NCI-H2227 (cell line): ENCODE data around the gene CMIP.

ENCODE experiments used
- DNase-seq: peaks from one replicate; lab custom pipeline; 2025; ENCODE audit not compliant: unreplicated experiment; lab: John Stamatoyannopoulos, UW

Gene CMIP

DNA sequence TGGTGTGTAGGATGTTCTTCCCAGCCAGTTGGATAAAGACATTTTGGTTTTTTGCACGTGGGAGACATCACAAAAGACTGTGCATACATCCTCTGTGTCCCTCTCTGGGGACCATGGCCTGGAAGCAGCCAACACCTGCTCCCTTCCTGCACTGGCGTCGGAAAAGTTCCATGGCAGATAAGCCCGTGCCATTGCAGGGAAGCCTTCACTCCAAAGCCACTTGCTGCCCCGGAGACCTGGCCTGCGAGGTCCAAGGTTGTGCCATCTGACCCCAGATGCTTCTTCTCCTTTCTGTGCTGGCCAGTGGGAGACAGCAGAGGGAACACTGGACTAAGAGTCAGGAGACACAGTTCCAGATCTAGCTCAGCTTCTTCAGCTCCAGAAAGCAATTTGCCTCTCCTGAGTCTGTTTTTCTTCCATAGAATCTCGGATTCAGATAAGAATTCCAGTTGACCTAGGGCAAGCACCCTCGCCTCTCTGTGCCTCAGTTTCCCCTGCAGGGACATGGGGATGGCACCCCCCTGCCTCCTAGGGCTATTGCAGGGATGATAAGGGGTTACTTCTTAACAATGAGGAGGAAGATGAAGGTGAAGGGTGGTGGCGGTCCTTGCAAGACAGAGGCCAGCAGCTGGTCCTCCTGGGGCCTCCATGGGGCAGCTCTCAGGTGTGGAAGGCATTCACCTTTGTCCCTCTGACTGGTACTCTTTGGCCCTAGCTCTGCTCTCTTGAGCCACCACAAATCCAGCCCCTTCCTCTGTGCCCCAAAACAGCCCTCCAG lies 134.2 kb downstream of the CMIP start:
- DNase-seq, result no peak

DNA sequence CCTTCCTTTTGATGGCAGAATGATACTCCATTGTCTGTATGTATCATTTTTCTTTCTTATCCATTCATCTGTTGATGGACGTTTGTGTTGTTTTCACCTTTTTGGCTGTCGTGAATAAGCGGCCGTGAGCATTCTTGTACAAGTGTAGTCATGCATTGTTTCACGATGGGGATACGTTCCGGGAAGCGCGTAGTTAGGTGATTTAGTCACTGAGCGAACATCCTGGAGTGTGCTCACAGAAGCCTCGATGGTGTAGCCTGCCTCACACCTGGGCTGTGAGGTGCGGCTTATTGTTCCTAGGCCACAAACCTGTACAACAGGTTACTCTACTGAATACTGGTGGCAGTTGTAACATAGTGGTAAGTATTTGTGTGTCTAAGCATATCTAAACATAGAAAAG lies 136.5 kb downstream of the CMIP start:
- no peak for DNase-seq

DNA sequence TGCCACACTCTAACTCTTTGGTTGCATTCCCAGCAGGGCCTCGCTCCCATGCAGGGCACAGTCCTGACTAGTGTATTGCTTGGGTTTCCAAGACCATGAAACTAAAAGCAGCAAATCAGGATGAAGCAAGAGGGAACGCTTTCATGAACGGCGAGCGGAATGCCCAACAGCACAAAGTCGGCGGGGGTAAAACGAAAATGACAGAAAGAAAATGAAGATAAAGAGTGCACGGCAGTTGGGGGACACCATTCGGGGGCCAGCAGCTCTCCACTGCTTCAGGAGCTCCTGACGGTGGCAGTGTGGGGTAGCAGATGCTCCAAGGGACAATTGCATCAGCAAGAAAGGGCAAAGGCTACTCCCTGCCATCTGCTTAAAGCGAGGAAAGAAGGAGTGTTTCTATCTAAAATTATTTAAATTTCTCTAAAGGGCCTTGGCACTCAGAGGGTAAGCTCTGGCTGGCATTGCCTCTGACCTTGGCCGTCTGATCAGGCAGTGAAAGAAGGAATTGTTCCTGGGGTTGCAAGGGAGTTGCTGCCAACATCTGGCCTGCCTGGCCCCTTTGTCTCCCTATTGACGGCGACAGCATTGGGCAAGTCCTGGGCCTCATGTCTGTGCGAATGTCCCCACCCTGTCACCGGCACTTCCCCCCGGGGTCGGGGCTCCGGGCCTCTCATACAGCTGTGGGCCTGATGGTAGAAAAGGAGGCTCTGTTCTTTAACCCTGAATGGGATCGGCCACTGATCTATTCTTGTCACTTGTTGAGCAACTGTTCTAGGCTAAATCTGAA lies 138.2 kb downstream of the CMIP start:
- no peak for DNase-seq

DNA sequence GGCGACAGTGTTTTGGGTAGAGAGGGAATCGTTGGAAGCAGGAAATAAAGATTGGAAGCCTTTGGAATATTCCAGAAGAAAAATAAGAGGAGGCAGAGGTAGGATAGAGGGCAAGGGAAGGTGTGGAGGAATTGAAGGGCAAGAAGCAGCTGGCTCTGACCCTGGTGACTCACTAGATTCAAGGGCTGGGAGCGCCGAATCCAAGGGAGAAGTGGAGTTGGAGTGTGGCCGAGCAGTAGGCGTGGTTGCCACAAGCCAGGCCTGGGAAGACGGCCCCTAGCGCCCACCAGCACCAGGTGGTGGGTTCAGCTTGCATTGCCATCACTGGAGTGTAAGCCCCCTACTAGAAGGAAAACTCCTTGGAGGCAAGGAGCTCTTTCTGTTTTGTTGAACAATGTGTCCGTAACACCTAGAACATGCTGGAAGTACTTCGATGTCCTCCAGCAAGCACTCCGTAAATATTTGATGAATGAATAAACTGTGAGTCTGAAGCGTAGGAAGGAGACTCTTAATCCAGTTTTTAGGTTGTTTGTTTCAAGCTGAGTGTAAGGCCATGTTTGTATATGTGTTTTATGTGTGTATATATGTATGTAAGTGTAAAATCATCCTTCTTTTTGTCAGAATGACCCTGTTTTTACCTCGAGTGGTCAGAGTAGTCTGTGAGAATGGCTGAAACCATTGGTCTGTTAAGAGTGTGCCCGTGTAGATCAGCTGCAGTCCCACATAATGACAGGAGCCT lies 139.5 kb downstream of the CMIP start:
- DNase-seq, result no peak

DNA sequence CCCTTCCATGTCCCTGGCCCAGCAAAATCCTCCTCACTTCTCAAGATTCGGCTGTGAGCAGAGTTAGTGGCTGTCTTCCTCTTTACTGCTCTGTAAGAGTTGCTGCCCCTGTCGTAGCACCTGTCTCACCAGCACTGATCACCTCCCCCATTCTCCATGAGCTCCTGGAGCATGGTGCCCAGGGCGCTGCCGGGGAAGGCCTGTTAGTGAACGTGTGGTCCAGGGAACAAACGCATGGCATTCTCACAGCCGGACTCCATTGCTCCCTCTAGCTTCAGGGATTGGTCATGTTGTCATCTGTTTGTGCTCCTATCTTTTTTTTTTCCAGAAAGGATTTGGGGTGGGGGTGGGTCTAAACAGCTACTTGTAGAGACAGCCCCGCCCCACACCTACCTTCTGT lies 141.2 kb downstream of the CMIP start:
- DNase-seq, result no peak

DNA sequence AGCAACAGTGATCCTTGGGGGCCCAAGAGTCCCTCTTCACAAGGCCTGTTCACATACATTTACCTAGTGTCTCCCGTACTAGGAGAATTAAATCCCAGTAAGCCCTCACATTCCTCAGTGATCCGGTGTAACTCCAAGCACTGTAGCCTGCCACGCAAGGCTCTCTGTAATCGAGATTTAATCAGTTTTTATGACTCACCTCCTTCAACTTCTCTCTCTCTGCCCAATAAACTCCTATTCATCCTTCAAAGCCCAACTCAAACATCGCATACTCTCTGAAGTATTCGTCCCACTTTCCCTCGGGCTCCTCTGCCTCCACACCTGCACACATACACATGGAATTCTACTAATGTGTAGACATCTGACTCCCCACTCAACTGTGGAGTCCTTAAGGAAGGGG lies 141.8 kb downstream of the CMIP start:
- DNase-seq, result no peak

DNA sequence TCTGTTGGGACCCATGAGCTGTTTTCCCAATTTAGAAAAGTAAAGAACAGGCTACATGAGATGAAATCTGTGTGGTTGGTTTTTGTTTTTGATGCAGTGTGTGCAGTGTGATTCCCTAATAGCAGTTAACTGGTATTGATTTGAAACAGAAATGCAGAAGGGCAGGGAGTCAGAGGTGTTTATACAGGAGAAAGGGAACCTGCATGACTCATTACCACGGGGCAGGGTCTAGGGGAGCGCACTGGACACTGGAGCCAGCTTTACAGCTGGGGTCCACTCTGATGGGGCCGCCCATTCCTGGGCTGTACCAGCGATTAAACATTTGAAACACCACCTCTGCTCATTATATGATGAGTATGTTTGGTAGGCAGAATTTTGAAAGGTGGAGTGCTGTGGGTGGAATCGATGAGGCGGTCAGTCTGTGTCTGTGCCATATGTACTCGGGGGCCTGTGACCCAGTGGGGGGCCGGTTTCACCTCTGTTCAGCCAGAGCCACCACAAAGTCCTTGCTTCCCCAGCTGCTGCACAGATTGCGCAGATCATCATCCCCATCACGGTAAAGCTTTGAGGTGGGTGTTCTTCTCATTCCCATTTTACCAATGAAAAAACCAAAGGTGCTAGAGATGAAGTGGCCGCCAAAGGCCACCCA lies 142.5 kb downstream of the CMIP start:
- no peak for DNase-seq

DNA sequence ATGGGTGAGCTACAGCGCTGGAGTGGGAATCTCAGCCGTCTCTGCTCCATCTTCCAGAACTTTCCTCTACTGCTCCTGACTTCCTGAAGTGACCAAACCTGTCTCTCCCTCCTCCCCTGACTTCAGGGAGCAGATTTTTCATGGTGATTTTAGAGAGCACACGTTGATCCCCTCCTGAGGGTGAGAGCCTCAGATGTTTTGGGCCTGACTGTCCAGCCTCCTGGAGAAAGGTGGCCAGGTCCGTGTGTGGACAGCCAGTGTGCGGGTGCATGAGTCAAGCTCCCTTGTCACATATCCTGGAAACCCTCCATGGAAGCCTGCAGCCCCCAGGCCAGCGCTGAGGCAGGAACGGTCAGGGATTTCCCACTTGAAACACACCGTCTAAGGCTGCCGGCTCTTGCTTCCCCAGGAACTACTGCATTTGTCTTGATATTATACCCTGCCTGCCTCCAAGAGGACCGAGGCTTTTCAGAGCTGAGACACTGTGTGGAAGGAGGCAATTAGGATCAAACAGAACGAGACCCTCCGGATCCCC lies 143.1 kb downstream of the CMIP start:
- no peak for DNase-seq

DNA sequence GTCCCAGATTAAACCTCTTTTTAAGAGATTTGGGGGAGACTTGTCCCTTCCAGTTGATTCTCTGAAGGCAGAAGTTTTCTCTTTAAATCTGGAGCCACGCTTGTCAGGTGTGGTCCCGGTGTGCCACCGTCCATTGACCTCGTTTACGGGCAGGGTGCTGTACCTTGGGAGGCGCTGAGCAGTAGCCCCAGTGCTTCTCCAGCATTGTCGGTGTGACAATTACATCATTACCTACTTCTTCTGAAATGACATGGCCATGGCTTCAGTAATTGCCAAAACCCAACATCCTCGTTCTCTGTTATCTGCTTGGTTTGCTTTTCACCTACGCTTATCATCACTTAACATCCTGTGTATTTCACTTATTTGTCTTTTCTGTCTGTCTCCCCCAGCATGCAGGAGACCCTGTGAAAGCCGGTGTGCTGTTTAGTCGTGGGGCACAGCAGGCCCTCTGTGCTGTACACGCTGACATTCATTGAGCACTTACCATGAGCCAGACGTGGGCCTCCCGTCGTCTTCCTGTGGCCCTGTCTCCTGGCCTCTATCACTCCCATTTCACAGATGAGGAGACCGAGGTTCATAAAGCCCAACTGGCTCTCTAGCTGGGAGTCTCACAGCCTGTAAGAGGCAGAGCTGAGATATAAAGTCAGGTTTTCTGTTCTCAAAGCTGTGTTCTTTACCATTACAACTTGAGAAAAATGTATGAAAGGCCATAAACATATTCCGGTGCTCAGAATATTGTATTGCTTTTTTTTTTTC lies 143.9 kb downstream of the CMIP start:
- no peak for DNase-seq

DNA sequence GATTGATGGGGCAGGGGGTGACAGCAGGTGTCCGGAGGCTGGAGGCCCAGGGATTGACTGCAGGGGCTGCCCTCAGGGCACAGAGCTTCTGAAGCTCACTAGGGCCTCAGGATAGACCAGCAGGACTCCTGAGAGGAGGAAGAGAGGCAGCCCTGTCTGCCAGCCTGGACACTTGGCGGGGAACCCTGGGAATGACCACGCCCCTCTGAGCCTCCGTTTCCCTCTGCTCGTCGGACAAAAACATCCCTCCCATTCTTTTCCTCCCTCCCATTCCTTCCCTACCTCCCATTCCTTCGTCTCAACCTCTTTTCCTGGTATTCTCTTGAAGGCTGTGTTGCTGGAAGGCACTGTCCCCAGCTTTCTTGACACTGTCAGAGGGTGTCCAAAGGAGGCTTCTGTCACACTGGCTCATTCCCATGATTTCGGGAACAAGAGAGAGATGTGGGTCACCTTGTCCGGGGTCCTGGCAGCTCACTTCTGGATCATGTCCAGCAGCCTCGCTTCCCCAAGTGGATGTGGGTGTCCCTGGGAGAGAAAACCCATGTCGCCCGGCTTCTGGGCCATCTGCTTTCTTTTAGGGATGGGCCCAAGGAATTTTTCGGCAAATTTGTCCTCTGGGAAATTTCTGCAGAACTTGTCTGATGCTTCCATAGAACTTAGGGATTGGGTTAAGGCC lies 145.5 kb downstream of the CMIP start:
- no peak for DNase-seq

DNA sequence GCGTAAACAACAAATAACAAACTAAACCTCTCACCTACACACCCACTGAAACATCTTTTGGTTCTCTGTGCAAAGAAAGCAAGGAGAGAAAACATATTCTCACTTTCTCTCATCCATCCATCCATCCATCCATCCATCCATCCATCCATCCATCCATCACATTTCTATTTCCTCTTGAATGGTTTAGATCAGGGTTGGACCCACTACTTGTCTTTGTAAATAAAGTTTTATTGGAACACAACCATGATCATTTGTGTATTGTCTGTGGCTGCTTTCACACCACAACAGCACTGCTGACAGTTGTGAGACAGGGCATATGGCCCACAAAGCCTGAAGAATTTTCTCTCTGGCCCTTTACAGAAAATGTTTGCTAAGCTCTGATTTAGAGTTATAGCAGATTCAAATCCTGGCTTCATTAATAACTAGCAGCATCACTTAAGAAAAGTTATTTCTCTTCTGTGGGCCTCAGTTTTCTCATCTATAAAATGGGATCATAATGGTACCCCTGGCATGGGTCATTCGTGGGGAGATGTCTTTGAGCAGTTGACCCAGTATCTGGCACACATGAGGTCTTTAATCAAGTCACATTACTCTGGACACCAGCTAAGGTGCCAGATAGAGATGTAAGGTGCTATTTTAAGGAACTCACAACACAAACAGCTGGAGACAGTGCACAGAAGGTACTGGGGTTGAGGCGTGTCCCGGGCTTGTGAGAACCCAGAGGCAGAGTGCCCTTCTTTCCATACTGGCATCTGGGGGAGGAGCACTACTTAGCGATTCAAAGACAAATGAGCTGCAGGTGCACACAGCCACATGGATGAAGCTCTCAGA lies 146.3 kb downstream of the CMIP start:
- no peak for DNase-seq

DNA sequence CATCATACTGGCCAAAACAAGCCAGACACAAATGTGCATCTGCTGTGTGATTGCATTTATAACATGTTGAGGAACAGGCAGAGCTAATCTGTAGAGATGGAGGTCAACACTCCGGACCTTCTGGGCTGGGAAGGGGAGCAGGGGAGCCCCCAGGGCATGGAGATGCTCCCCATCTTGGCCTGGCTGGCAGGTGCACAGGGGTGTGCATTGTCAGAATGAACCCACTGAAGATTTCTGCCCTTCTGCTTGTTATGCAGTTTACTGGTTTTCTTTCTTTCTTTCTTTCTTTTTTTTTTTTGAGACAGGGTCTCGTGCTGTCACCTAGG lies 146.9 kb downstream of the CMIP start:
- DNase-seq, result no peak

DNA sequence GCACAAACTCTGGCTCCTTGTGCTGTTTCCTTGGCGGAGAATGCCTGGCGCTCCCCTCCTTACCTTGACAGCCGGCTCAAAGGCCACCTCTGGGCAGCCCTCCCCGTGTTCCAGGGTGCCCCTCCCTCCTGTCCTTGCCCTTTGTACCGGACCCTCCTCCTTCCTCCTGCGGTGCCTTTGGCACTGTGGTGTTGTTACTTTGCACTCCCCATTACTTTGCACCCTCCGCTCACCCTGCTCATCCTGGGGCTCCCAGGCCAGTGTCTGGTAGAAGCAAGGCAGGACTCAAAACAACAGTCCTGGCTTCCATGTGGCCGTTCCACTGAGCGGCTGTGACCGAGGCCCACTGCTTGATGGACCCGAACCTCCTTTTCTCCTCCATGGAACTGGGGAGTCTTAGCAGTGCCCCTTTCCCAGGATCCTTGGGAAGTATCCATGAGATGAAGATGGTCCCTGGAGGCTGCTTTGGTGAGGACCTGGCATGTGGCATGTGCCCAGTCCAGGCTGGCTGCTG lies 147.8 kb downstream of the CMIP start:
- DNase-seq, result no peak

DNA sequence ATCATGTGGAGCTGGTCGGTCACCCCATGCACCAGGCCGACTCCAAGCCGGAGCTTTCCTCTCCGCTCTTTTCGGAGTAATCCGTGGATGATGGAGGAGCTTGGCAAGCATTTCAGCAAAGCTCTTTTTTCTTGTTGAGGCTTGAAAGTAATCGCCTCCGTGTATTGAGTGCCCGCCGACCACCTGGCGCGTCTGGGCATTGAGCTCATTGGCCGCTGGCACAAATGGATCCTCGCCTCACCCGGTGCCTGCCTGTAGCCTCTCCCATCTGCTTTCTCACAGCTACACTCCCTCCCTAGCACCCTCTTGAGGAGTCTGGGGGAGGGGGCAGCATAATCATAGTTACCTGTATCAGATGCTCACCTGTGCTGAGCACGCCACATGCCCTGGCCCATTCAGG lies 148.9 kb downstream of the CMIP start:
- no peak for DNase-seq

DNA sequence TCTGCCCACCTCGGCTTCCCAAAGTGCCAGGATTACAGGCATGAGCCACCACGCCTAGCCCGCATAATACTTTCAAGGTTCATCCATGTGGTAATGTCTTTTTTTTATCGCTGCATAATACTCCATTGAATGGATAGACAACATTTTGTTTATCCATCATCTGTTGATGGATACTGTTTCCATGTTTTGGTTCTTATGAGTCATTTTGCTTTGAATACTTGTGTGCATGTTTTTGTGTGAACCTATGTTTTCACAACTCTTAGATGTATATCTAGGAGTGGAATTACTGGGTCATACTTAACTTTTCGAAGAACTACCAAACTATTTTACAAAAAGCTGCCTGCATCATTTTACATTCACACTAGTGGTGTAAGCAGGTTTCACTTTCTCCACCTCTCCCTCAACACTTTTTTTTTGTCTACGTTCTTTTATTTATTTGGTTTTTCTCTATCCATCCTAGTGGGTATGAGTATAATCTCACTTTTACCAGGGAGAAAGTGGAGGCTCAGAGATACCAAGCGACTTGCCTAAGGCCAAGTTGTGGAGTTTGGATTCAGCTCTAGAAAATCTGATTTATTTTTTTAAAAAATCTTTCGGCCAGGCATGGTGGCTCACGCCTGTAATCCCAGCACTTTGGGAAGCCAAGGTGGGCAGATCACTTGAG lies 151.2 kb downstream of the CMIP start:
- DNase-seq, result no peak

DNA sequence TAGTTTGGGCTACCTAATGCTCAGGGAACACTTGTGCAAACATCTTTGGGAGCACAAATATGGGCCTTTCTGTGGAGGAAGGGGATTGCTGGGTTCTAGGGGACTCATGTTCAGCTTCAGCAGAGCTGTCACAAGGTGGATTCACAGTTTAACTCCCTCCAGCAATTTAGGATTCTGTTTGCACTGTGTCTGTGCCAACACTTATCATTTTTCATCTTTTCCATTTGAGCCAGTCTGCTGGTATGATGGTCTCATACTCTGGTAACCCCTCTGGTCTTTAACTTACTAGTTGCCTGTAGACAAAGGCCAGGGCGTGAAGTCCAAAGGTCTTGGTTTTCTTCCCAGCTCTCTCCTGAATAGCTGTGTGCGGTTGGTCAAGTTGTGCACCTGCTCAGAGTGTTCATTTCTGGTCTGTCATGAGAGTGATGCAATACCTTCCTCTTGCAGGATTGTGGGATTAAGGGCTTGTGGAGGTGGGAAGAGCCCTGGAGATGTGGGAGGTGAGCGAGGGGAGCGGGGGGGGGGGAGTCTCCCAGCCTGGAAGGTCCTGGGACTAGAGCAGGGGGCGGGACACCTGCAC lies 152.6 kb downstream of the CMIP start:
- no peak for DNase-seq

DNA sequence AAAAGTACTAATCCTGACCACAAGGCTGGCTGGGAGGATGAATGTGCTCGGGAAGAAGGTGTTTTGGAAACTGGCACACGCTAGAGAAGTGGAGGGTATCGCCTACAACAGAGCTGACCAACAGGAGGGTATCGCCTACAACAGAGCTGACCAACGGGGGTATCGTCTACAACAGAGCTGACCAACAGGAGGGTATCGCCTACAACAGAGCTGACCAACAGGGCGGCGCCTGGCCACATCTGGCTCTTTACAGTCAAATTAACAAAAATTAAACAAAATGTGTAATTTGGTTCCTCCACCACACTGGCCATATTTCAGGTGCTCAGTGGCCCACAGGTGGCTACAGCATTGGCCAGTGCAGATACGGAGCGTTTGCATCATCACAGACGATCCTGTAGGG lies 153.5 kb downstream of the CMIP start:
- DNase-seq, result no peak
